Measurements from ENCODE around the gene CD28. TPM values are rescaled to one million over a fixed set of nuclear protein-coding genes. Genes with fewer than 3 reads are reported as not detected.

CD28 gene
- total RNA-seq, 2 donors from 2014 or later: 0.52 TPM; not detected in 1

DNA sequence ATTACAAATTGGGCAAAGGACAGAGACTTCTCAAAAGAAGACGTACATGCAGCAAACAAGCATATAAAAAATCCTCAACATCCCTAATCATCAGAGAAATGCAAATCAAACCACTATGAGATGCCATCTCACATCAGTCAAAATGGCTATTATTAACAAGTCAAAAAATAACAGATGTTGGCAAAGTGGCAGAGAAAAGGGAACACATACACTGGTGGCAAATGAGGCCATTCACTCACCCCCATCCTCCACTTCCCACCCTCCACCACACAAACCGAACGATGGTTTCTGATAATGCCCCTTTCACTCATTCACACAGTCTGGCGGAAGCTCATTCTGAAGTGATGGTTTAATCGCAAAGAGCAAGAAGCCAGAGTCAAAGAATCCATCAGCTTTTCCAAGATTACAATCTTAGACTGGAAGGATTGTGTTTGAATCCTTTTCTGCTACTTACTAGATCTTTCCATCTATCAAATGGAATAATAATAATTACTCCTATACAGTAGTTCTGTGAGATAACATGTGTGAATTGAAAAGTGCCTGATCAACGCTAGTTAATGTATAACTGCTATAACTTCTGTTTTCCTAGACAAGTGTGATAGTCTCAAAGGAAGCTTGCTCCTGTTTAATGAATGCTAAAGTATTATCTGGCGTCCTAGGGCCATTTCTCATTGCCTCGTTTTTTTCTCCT lies 16.9 kb upstream of the CD28 start:
- no peaks in the 10 kb centered on the region for H3K4me1 ChIP-seq
- 59 to 72% methylated on average over 8 of the region's 8 CpGs for WGBS, 2 donors
- H3K4me3 ChIP-seq: no peak overlapping the region
- H3K36me3 ChIP-seq (replicated peaks in 1 of 2; ENCODE audit: insufficient read depth in 1 of 2, low read depth in 2 of 2): no peaks in the 10 kb centered on the region
- intact Hi-C loops (cut with DNase I): no loop called here
- DNase-seq (no peak), ATAC-seq (no peak)
- no peak overlapping the region for H3K27ac ChIP-seq
- no peaks in the 10 kb centered on the region for H3K27me3 ChIP-seq
- TF ChIP-seq, protein P1, sequence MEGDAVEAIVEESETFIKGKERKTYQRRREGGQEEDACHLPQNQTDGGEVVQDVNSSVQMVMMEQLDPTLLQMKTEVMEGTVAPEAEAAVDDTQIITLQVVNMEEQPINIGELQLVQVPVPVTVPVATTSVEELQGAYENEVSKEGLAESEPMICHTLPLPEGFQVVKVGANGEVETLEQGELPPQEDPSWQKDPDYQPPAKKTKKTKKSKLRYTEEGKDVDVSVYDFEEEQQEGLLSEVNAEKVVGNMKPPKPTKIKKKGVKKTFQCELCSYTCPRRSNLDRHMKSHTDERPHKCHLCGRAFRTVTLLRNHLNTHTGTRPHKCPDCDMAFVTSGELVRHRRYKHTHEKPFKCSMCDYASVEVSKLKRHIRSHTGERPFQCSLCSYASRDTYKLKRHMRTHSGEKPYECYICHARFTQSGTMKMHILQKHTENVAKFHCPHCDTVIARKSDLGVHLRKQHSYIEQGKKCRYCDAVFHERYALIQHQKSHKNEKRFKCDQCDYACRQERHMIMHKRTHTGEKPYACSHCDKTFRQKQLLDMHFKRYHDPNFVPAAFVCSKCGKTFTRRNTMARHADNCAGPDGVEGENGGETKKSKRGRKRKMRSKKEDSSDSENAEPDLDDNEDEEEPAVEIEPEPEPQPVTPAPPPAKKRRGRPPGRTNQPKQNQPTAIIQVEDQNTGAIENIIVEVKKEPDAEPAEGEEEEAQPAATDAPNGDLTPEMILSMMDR (IDR thresholded peaks at IDR 0.05): no peak
- no peak for TF ChIP-seq POLR2A (IDR thresholded peaks at IDR 0.05)
- no peaks in the 10 kb centered on the region for H3K9me3 ChIP-seq

DNA sequence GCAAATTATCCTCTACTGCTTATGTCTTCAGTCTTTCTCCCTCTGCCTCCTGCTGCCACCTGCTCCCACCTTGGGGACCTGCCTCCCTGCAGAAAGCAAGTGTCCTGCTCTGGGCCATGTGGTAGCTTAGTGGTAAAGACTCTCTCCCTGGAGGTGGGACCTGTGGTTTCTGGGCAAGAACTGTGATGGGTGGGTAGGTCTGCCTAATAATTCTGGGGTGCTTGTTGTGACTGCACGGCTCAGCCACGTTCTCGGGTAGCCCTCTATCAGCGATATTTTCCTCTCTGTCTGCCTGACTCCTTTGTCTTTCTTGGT lies 16.4 kb upstream of the CD28 start:
- H3K4me3 ChIP-seq: no peak overlapping the region
- no peak for TF ChIP-seq POLR2A (IDR thresholded peaks at IDR 0.05)
- TF ChIP-seq, protein P1 (IDR thresholded peaks at IDR 0.05): no peak
- no peaks in the 10 kb centered on the region for H3K9me3 ChIP-seq
- 92 to 95% methylated on average over 4 of the region's 4 CpGs for whole genome bisulfite sequencing, 2 donors
- intact Hi-C loops (cut with DNase I): no loop called here
- DNase-seq: no peak
- H3K4me1 ChIP-seq: no peaks in the 10 kb centered on the region
- H3K27ac ChIP-seq: no peak overlapping the region
- no peaks in the 10 kb centered on the region for H3K36me3 ChIP-seq (replicated peaks in 1 of 2; ENCODE audit: insufficient read depth in 1 of 2, low read depth in 2 of 2)
- H3K27me3 ChIP-seq: no peaks in the 10 kb centered on the region
- no peak for ATAC-seq

DNA sequence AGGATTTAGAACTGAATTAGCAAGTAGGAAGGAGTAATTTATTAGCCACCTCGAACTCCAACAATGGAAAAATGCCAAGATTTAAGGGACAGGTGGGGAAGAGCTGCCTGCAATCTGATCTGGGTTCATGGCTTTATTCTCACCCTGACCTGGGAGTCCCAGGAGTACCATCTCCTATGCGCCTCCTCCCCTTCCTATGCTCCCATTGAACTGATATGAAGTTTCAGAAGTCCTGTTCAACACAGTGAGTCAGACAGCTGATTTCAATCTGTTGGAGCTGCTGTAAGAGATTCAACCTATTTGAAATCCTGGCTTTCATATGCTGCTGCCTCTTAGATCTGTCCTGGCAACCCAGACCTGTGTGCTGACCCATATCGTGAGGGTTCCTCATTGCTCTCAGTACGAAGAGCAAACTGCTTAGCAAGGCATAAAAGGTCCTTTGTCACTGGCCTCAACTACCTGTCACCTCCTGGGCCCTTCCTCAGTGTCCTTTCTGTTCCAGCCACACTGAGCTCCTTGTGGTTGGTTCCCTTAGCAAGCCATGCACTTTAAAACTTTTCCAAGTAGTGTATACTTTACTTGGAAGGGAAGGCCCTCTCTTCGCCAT lies 15.9 kb upstream of the CD28 start:
- H3K4me1 ChIP-seq: no peaks in the 10 kb centered on the region
- intact Hi-C loops (cut with DNase I): no loop called here

DNA sequence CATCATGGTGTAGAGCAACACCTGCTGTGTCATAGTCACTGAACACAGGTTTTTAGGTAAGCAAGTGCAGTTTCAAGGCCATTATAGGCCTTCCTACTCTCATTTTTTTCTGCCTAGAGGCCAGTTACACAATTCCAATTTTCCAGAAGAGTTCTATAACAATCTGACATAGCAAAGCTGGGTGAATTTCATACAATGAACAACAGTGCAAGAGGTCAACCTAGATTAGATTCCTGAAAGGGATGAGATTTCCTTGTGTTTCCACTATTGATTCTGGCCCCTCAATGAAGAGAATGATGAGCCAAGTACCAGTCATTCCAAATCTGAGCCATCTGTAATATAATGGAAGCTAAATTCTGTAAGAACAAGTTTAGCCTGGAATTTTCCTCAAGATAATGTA lies 15.3 kb upstream of the CD28 start:
- TF ChIP-seq, protein P1 (IDR thresholded peaks at IDR 0.05): no peak
- TF ChIP-seq POLR2A (IDR thresholded peaks at IDR 0.05): no peak
- Histone ChIP-seq H3K27ac (no peak overlapping the region), H3K4me1 (no peaks in the 10 kb centered on the region), H3K36me3 (replicated peaks in 1 of 2; ENCODE audit: insufficient read depth in 1 of 2, low read depth in 2 of 2) (no peaks in the 10 kb centered on the region), H3K27me3 (no peaks in the 10 kb centered on the region), H3K9me3 (no peaks in the 10 kb centered on the region), H3K4me3 (no peak overlapping the region)
- DNase-seq: no peak
- ATAC-seq: no peak
- intact Hi-C loops (cut with DNase I): no loop called here

More for the DNA sequence above, 15.9 kb upstream of the CD28 start:
- DNase-seq (no peak), ATAC-seq (no peak)
- Histone ChIP-seq H3K27me3 (no peaks in the 10 kb centered on the region), H3K9me3 (no peaks in the 10 kb centered on the region), H3K27ac (no peak overlapping the region), H3K4me3 (no peak overlapping the region), H3K36me3 (replicated peaks in 1 of 2; ENCODE audit: insufficient read depth in 1 of 2, low read depth in 2 of 2) (no peaks in the 10 kb centered on the region)
- TF ChIP-seq, protein P1 (IDR thresholded peaks at IDR 0.05): no peak
- TF ChIP-seq POLR2A (IDR thresholded peaks at IDR 0.05): no peak
- WGBS, 2 donors: 73 to 83% methylated on average over 5 of the region's 5 CpGs
